Stomach smooth muscle (tissue), 2 donors: ENCODE measurements around the gene RPEL1.
"Not testable (repeated sequence)": the region's sequence is repeated elsewhere in the genome, so short reads cannot be mapped to it uniquely, and the experiment has no call there.

Source experiments
- H3K27ac ChIP-seq: one replicate; pipeline ENCODE4 v1.7.0; 2013; ENCODE audit warnings: mild to moderate bottlenecking, low read length, inconsistent platforms
- H3K27me3 ChIP-seq, 2 donors: one replicate each; pipeline ENCODE4 v1.7.0; 2013; ENCODE audit warnings: low read length in 2 of 2; ENCODE audit not compliant: insufficient read depth in 2 of 2, control insufficient read depth in 1 of 2
- H3K36me3 ChIP-seq, 2 donors: one replicate each; pipeline ENCODE4 v1.7.0; 2013; ENCODE audit warnings: low read length in 2 of 2; ENCODE audit not compliant: control insufficient read depth in 2 of 2, insufficient read depth in 2 of 2
- H3K4me1 ChIP-seq: one replicate; pipeline ENCODE4 v1.7.0; 2013; ENCODE audit warnings: low read length; ENCODE audit not compliant: control insufficient read depth, insufficient read depth
- H3K4me3 ChIP-seq, 2 donors: one replicate each; pipeline ENCODE4 v1.7.0; 2013; ENCODE audit warnings: low read length in 2 of 2
- H3K9ac ChIP-seq, 2 donors: one replicate each; pipeline ENCODE4 v1.7.0; 2013; ENCODE audit warnings: low read length in 2 of 2, mild to moderate bottlenecking in 1 of 2
- H3K9me3 ChIP-seq, 2 donors: one replicate each; pipeline ENCODE4 v1.7.0; 2013; ENCODE audit warnings: low read length in 2 of 2; ENCODE audit not compliant: control insufficient read depth in 2 of 2
- donor health status: healthy.
- donor health status: Pancreatic carcinoma.

The RPEL1 gene

DNA sequence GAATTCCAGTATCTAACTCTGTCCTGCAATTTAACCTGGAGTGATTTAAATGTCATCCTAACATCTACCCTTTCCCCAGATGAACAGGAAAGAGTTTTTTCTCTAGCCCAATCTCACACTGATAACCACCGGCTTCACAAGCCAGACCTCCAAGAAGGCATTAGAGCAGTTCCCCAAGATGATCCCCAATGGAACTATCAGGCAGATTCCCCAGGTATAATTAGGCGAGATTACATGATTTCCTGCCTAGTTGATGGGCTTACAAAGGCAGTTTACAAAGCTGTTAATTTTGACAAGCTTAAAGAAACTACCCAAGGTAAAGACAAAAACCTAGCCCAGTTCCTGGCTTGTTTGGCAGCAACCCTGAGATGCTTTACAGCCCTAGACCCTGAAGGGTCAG is 38.5 kb upstream of the RPEL1 start:
- H3K27ac ChIP-seq, result no peak overlapping the region
- no peaks in the 10 kb centered on the region for H3K36me3 ChIP-seq

GRCh38 chr10:103207643-103208042 is 38.0 kb upstream of the RPEL1 start:
- not testable (repeated sequence) for H3K9ac ChIP-seq, H3K27me3 ChIP-seq

More for the DNA sequence above, 38.5 kb upstream of the RPEL1 start:
- Histone ChIP-seq H3K27me3 (no peaks in the 10 kb centered on the region), H3K4me3 (no peak overlapping the region), H3K4me1 (no peaks in the 10 kb centered on the region), H3K9me3 (no peaks in the 10 kb centered on the region), H3K9ac (no peak overlapping the region)

GRCh38 chr10:103210262-103210661 is 35.4 kb upstream of the RPEL1 start:
- not testable (repeated sequence) for H3K36me3 ChIP-seq, H3K27ac ChIP-seq, H3K4me1 ChIP-seq, H3K4me3 ChIP-seq, H3K9ac ChIP-seq, H3K9me3 ChIP-seq, H3K27me3 ChIP-seq

More at GRCh38 chr10:103207643-103208042, 38.0 kb upstream of the RPEL1 start:
- not testable (repeated sequence) for H3K4me1 ChIP-seq, H3K36me3 ChIP-seq, H3K27ac ChIP-seq, H3K9me3 ChIP-seq, H3K4me3 ChIP-seq

DNA sequence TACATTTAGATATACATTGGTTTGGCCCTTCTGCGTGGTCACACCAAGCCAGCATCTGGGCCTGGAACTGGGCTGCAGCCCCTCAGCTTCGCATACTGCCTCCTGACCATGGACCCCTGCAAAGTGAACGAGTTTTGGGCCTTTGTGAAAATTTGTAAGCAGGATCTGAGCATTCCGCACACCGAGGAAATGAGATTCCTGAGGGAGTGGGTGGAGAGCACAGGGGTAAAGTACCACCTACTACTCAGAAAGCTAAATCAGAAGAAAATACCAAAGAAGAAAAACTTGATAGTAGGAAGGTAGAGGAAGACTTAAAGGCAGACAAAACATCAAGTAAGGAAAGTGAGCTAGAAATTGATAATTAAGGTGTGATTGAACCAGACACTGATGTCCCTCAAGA is 30.1 kb upstream of the RPEL1 start:
- H3K4me3 ChIP-seq, result no peak overlapping the region
- no peaks in the 10 kb centered on the region for H3K4me1 ChIP-seq
- no peak overlapping the region for H3K27ac ChIP-seq
- H3K9me3 ChIP-seq, result peaks cover 0 to 2% of the 10 kb centered on the region in 2 donors
- H3K36me3 ChIP-seq, result no peaks in the 10 kb centered on the region
- no peak overlapping the region for H3K9ac ChIP-seq
- H3K27me3 ChIP-seq, result no peaks in the 10 kb centered on the region

DNA sequence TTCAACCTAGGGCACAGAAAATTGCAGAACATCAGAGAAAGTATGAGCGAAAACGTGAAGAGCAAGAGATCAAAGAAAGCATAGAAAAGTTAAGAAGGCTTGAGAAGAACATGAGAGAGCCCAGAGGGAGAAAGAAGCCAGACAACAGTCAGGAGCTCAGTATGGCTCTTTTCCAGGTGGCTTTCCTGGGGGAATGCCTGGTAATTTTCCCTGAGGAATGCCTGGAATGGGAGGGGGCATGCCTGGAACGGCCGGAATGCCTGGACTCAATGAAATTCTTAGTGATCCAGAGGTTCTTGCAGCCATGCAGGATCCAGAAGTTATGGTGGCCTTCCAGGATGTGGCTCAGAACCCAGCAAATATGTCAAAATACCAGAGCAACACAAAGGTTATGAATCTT is 29.3 kb upstream of the RPEL1 start:
- H3K9me3 ChIP-seq, H3K4me1 ChIP-seq, H3K27me3 ChIP-seq, H3K4me3 ChIP-seq, H3K9ac ChIP-seq, H3K27ac ChIP-seq, H3K36me3 ChIP-seq: not testable (repeated sequence)

DNA sequence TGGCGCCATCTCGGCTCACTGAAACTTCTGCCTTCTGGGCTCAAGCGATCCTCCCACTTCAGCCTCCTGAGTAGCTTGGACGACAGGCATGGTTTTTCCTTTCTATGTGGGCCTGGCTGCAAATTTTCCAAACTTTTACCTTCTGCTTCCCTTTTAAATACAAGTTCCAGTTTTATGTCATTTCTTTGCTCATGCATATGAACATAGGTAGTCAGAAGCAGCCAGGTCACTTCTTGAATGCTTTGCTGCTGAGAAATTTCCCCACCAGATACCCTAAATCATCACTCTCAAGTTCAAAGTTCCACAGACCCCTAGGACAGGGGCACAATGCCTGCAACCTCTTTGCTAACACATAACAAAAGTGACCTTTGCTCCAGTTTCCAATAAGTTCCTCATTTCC is 21.6 kb upstream of the RPEL1 start:
- H3K4me1 ChIP-seq, result peaks cover 10% of the 10 kb centered on the region
- H3K9me3 ChIP-seq, result peaks cover 0 to 11% of the 10 kb centered on the region in 2 donors
- no peaks in the 10 kb centered on the region for H3K36me3 ChIP-seq
- no peak overlapping the region for H3K4me3 ChIP-seq
- no peaks in the 10 kb centered on the region for H3K27me3 ChIP-seq
- no peak overlapping the region for H3K9ac ChIP-seq
- no peak overlapping the region for H3K27ac ChIP-seq

DNA sequence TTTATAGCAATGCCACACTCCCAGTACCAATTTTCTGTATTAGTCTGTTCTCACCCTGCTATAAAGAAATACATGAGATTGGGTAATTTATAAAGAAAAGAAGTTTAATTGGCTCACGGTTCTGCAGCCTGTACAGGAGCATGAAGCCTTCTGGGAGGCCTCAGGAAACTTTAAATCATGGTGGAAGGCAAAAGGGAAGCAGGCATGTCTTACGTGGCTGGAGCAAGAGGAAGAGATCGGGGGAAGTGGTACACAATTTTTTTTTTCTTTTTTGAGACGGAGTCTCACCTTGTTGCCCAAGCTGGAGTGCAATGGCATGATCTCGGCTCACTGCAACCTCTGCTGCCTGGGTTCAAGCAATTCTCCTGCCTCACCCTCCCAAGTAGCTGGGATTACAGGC is 21.0 kb upstream of the RPEL1 start:
- Histone ChIP-seq H3K9me3 (peaks cover 0 to 11% of the 10 kb centered on the region in 2 donors), H3K4me1 (peaks cover 10% of the 10 kb centered on the region)
- not testable (repeated sequence) for H3K27ac ChIP-seq, H3K36me3 ChIP-seq, H3K4me3 ChIP-seq, H3K9ac ChIP-seq, H3K27me3 ChIP-seq

GRCh38 chr10:103225939-103226338 is 19.7 kb upstream of the RPEL1 start:
- Histone ChIP-seq H3K9ac (no peak overlapping the region), H3K27me3 (no peaks in the 10 kb centered on the region), H3K4me3 (no peak overlapping the region), H3K9me3 (peaks cover 0 to 11% of the 10 kb centered on the region in 2 donors), H3K27ac (no peak overlapping the region), H3K36me3 (no peaks in the 10 kb centered on the region), H3K4me1 (peaks cover 14% of the 10 kb centered on the region)

DNA sequence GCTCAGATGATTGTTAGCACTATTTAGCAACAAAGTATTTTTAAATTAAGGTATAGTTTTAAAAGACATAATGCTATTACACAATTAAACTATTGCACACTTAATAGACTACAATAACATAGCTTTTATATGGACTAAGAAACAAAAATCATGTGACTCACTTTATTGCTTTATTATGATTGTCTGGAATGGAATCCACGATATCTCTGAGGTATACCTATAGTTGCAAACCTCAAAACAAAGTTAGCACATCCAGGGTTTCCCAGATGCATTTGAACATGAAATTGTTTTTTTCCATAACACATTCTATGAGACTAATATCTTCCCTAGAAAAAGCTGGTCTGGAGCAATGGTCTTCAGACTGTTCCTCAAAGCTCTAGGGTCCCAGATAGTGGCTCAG is 18.3 kb upstream of the RPEL1 start:
- Histone ChIP-seq H3K4me3 (no peak overlapping the region), H3K36me3 (no peaks in the 10 kb centered on the region), H3K27ac (no peak overlapping the region), H3K9me3 (peaks cover 0 to 11% of the 10 kb centered on the region in 2 donors), H3K4me1 (peaks cover 20% of the 10 kb centered on the region), H3K27me3 (no peaks in the 10 kb centered on the region), H3K9ac (no peak overlapping the region)

DNA sequence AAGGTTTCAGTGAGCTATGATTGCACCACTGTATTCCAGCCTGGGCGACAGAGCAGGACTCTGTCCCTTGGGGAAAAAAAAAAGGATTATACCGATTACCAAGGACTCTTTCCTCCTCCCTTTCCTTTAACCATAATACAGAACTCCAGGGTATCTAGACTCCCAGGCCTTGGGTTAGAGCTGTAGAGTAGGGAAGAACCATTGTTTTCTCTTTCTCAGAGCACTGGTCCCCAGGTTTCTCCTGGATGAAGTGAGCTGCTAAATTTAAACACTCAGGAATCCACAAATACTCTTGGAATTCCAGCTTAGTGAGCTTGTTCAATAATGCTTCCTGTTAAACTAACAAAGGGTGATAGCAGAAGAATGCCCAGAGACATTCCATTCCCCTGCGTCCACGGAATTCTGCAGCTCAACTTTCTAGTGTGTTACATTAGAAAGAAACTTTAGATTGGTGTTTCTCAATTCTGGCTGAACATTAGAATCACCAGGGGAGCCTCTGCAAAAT is 14.6 kb upstream of the RPEL1 start:
- H3K9me3 ChIP-seq, result no peaks in the 10 kb centered on the region
- H3K4me1 ChIP-seq, result peaks cover 20% of the 10 kb centered on the region
- no peaks in the 10 kb centered on the region for H3K36me3 ChIP-seq
- peak overlapping the region in 1 of 2 donors; percentile 21 for H3K9ac ChIP-seq
- H3K4me3 ChIP-seq, result peak overlapping the region in 1 of 2 donors; percentile 29
- H3K27me3 ChIP-seq, result no peaks in the 10 kb centered on the region
- H3K27ac ChIP-seq, result peak overlapping the region; percentile 53

DNA sequence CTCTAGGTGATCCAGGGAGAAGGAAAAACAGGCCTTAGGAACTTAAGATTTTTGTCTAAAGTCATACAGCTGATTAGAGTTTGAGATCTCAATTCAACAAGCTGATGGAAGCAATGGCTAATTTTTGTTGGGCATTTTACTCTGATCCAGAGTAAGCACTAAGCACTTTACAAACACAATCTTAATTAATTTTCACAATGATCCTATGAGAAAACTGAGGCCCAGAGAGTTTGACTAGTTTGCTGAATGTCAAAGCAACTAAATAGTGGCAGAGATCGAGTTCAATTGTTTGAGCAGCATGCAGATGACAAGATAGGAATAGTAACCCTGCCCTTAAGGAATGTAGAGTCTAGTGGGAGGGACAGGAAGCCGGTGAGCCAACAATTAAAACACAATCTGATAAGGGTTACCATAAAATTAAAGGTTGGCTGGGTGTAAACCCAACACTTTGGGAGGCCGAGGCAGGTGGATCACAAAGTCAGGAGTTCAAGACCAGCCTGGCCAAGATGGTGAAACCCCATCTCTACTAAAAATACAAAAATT is 13.5 kb upstream of the RPEL1 start:
- Histone ChIP-seq H3K9ac (no peak overlapping the region), H3K27ac (no peak overlapping the region), H3K4me3 (no peak overlapping the region), H3K27me3 (no peaks in the 10 kb centered on the region), H3K4me1 (peaks cover 20% of the 10 kb centered on the region), H3K9me3 (no peaks in the 10 kb centered on the region), H3K36me3 (no peaks in the 10 kb centered on the region)
